ENCODE data around the gene CSRNP2.

GRCh38 chr12:51056242-51056641 is 27.2 kb downstream of the CSRNP2 start:
- TF ChIP-seq, protein P1, sequence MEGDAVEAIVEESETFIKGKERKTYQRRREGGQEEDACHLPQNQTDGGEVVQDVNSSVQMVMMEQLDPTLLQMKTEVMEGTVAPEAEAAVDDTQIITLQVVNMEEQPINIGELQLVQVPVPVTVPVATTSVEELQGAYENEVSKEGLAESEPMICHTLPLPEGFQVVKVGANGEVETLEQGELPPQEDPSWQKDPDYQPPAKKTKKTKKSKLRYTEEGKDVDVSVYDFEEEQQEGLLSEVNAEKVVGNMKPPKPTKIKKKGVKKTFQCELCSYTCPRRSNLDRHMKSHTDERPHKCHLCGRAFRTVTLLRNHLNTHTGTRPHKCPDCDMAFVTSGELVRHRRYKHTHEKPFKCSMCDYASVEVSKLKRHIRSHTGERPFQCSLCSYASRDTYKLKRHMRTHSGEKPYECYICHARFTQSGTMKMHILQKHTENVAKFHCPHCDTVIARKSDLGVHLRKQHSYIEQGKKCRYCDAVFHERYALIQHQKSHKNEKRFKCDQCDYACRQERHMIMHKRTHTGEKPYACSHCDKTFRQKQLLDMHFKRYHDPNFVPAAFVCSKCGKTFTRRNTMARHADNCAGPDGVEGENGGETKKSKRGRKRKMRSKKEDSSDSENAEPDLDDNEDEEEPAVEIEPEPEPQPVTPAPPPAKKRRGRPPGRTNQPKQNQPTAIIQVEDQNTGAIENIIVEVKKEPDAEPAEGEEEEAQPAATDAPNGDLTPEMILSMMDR (conservative IDR thresholded peaks at IDR 0.05; ENCODE audit: low read length) = no peak
- TF ChIP-seq EZH2phosphoT487 (IDR thresholded peaks at IDR 0.05; ENCODE audit: borderline replicate concordance, low read depth, low read length) = no peak

Data from OCI-LY7 (cell line).